Loucy (cell line): ENCODE measurements around the gene DDOST.
"Not testable (repeated sequence)": the region's sequence is repeated elsewhere in the genome, so short reads cannot be mapped to it uniquely, and the experiment has no call there.

ENCODE experiments used
- H2AFZ ChIP-seq: fragments of 200-600 bp; sonication (generic); 2 replicates; pipeline ENCODE4 v1.6.0; 2016; ENCODE audit warnings: antibody characterized with exemption, mild to moderate bottlenecking, low read length, moderate library complexity
- H3F3A ChIP-seq: fragments of 200-600 bp; 2 replicates; pipeline ENCODE4 v1.6.0; 2016; ENCODE audit warnings: antibody characterized with exemption, low read depth, mild to moderate bottlenecking
- H3K27me3 ChIP-seq: fragments of 200-600 bp; sonication (generic); 2 replicates; pipeline ENCODE4 v1.6.1; 2014; ENCODE audit warnings: low read length, mild to moderate bottlenecking; ENCODE audit not compliant: insufficient read depth, poor library complexity, severe bottlenecking
- H3K36me3 ChIP-seq: fragments of 200-600 bp; sonication (generic); 2 replicates; pipeline ENCODE4 v1.6.1; 2016; ENCODE audit warnings: low read length; ENCODE audit not compliant: insufficient read depth
- H3K4me1 ChIP-seq: fragments of 200-600 bp; sonication (generic); 2 replicates; pipeline ENCODE4 v1.5.1; 2014; ENCODE audit warnings: low read length, mild to moderate bottlenecking; ENCODE audit not compliant: insufficient read depth, poor library complexity, severe bottlenecking
- H3K4me2 ChIP-seq: fragments of 200-600 bp; sonication (generic); 2 replicates; pipeline ENCODE4 v1.6.0; 2014; ENCODE audit warnings: antibody characterized with exemption, low read length, low read depth, mild to moderate bottlenecking; ENCODE audit not compliant: poor library complexity, severe bottlenecking
- H3K4me3 ChIP-seq: fragments of 200-600 bp; sonication (generic); 2 replicates; pipeline ENCODE4 v1.5.1; 2014; ENCODE audit warnings: low read length, mild to moderate bottlenecking, mixed read lengths; ENCODE audit not compliant: poor library complexity, severe bottlenecking
- H3K79me2 ChIP-seq: fragments of 200-600 bp; sonication (generic); 2 replicates; pipeline ENCODE4 v1.6.1; 2014; ENCODE audit warnings: low read length; ENCODE audit not compliant: insufficient read depth
- H3K9ac ChIP-seq: fragments of 200-600 bp; sonication (generic); 2 replicates; pipeline ENCODE4 v1.6.0; 2014; ENCODE audit warnings: mild to moderate bottlenecking, low read depth, low read length, moderate library complexity; ENCODE audit not compliant: poor library complexity, severe bottlenecking
- H3K9me2 ChIP-seq: fragments of 200-600 bp; sonication (generic); replicated peaks from 2 replicates; pipeline ENCODE4 v1.6.1; 2016; ENCODE audit warnings: low read depth, low read length, mixed read lengths
- H3K9me3 ChIP-seq: fragments of 200-600 bp; sonication (generic); 2 replicates; pipeline ENCODE4 v1.6.1; 2014; ENCODE audit warnings: mild to moderate bottlenecking, antibody characterized with exemption, low read length, low read depth; ENCODE audit not compliant: insufficient read depth
- H4K20me1 ChIP-seq: fragments of 200-600 bp; sonication (generic); 2 replicates; pipeline ENCODE4 v1.6.0; 2014; ENCODE audit warnings: antibody characterized with exemption, low read length, mild to moderate bottlenecking; ENCODE audit not compliant: insufficient read depth, poor library complexity, severe bottlenecking
- EZH2phosphoT487 ChIP-seq: fragments of 200-600 bp; IDR thresholded peaks from 2 replicates; pipeline ENCODE4 v1.6.1; 2018; ENCODE audit warnings: antibody characterized with exemption, mild to moderate bottlenecking, moderate library complexity, borderline replicate concordance
- TF ChIP-seq, protein P1 (sequence below): fragments of 200-600 bp; sonication (generic); conservative IDR thresholded peaks from 2 replicates; pipeline ENCODE4 v1.5.1; 2014; ENCODE audit warnings: mild to moderate bottlenecking, antibody characterized with exemption, low read length

Gene DDOST

DNA sequence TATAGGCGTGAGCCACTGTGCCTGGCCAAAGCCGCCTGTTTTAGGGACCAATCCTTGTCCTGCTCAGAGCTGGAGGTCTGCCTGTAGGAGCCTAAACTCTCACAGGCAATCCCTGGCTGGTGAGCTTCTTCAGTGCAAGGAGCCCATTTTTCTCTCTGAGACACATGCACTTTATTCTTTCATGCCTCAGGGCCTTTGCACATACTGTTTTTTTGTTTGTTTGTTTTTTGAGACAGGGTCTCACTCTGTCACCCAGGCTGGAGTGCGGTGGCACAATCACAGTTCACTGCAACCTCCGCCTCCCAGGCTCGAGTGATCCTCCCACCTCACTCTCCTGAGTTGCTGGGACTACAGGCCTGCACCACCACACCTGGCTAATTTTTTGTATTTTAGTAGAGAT lies 49.5 kb downstream of the DDOST start:
- H3K4me3 ChIP-seq, result no peak overlapping the region
- no peaks in the 10 kb centered on the region for H3K27me3 ChIP-seq
- no peaks in the 10 kb centered on the region for H3K36me3 ChIP-seq
- no peaks in the 10 kb centered on the region for H3K4me1 ChIP-seq
- no peaks in the 10 kb centered on the region for H3F3A ChIP-seq
- H3K79me2 ChIP-seq, result no peaks in the 10 kb centered on the region
- no peaks in the 10 kb centered on the region for H3K9me3 ChIP-seq
- no peak overlapping the region for H3K4me2 ChIP-seq
- no peak overlapping the region for H3K9ac ChIP-seq
- no peak overlapping the region for H2AFZ ChIP-seq
- H4K20me1 ChIP-seq, result no peaks in the 10 kb centered on the region
- H3K9me2 ChIP-seq, result no peaks in the 10 kb centered on the region
- TF ChIP-seq EZH2phosphoT487, result no peak
- TF ChIP-seq, protein P1, sequence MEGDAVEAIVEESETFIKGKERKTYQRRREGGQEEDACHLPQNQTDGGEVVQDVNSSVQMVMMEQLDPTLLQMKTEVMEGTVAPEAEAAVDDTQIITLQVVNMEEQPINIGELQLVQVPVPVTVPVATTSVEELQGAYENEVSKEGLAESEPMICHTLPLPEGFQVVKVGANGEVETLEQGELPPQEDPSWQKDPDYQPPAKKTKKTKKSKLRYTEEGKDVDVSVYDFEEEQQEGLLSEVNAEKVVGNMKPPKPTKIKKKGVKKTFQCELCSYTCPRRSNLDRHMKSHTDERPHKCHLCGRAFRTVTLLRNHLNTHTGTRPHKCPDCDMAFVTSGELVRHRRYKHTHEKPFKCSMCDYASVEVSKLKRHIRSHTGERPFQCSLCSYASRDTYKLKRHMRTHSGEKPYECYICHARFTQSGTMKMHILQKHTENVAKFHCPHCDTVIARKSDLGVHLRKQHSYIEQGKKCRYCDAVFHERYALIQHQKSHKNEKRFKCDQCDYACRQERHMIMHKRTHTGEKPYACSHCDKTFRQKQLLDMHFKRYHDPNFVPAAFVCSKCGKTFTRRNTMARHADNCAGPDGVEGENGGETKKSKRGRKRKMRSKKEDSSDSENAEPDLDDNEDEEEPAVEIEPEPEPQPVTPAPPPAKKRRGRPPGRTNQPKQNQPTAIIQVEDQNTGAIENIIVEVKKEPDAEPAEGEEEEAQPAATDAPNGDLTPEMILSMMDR, result no peak

DNA sequence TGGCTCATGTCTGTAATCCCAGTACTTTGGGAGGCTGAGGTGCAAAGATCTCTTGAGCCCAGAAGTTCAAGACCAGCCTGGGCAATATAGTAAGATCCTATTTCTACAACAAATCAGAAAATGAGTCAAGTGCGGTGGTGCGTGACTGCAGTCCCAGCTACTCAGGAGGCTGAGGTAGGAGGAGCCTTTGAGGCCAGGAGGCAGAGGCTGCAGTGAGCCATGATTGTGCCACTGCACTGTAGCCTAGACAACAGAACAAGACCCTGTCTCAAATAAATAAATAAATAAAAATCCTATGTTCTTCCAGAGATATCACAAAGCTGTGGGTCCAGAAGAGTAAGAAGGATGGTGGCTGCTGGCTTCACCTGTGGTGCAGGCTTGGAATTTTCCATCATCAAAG lies 50.2 kb downstream of the DDOST start:
- TF ChIP-seq EZH2phosphoT487, result no peak
- TF ChIP-seq, protein P1, result no peak
- Histone ChIP-seq H3K9me2 (no peaks in the 10 kb centered on the region), H3K27me3 (no peaks in the 10 kb centered on the region), H3K36me3 (no peaks in the 10 kb centered on the region), H3F3A (no peaks in the 10 kb centered on the region), H3K4me2 (no peak overlapping the region), H3K9me3 (no peaks in the 10 kb centered on the region), H4K20me1 (no peaks in the 10 kb centered on the region), H3K4me3 (no peak overlapping the region), H3K9ac (no peak overlapping the region), H2AFZ (no peak overlapping the region), H3K4me1 (no peaks in the 10 kb centered on the region), H3K79me2 (no peaks in the 10 kb centered on the region)

DNA sequence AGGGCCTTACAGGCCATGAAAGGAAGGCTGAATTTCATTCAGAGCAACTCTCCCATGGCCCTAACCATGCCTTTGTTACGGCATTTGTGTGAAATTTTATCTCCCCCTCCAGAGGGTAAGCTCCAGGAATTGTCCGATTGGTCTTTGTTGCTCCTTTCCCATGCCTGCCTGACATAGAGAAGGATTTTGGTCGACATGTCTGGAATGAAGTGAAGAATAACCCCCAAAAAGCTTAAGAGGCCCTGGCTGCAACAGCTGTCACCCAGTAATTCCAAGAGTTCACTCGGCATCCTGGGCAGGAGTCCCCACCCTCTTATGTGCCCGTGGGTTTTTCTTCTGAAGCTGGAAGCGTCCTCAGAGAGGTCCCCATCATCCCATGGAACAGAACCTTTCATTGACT lies 51.6 kb downstream of the DDOST start:
- Histone ChIP-seq H3K4me2 (no peak overlapping the region), H4K20me1 (no peaks in the 10 kb centered on the region), H3K36me3 (no peaks in the 10 kb centered on the region), H3K4me1 (no peaks in the 10 kb centered on the region), H3K27me3 (no peaks in the 10 kb centered on the region), H3K4me3 (no peak overlapping the region), H3K9ac (no peak overlapping the region), H3F3A (no peaks in the 10 kb centered on the region), H3K79me2 (no peaks in the 10 kb centered on the region), H3K9me2 (no peaks in the 10 kb centered on the region), H3K9me3 (no peaks in the 10 kb centered on the region), H2AFZ (no peak overlapping the region)
- TF ChIP-seq, protein P1, result no peak
- TF ChIP-seq EZH2phosphoT487, result no peak

GRCh38 chr1:20606801-20607570 lies 54.2 kb downstream of the DDOST start:
- H3F3A ChIP-seq, H3K36me3 ChIP-seq, H3K27me3 ChIP-seq, H3K9me2 ChIP-seq, H3K4me3 ChIP-seq, H3K79me2 ChIP-seq, H3K9ac ChIP-seq, H3K9me3 ChIP-seq, H4K20me1 ChIP-seq, H2AFZ ChIP-seq, H3K4me1 ChIP-seq, H3K4me2 ChIP-seq: not testable (repeated sequence)
